ENCODE results near the gene MEGF11. TPM values are rescaled to one million over a fixed set of nuclear protein-coding genes. Genes with fewer than 3 reads are reported as not detected.
A peak's percentile ranks its signal among the peaks of the same experiment; 100 is the strongest.

The MEGF11 gene
- total and polyA plus RNA-seq, 9 donors: 0.04 to 11.4 (median 0.40) TPM; not detected in 2

GRCh38 chr15:65918357-65918920 lies 335.1 kb downstream of the MEGF11 start:
- H3K4me1 ChIP-seq (ENCODE audit: insufficient read depth): peaks cover 8% of the 10 kb centered on the region
- no peak overlapping the region for H3K27ac ChIP-seq
- H3K27me3 ChIP-seq: no peaks in the 10 kb centered on the region
- no peaks in the 10 kb centered on the region for H3K36me3 ChIP-seq
- 78 to 86% (median 82%) methylated on average over 3 of the region's 3 CpGs for WGBS, 3 donors
- intact Hi-C loops (cut with DNase I): loop anchor here in 2 of 4 donors (5.0 to 10.0 kb wide), 2 partner anchors 366 to 369 kb away; no protein-coding TSS in a partner anchor
- TF ChIP-seq POLR2A (IDR thresholded peaks at IDR 0.05): no peak
- no peak for TF ChIP-seq CTCF (IDR thresholded peaks at IDR 0.05)
- TF ChIP-seq EP300 (IDR thresholded peaks at IDR 0.05): no peak
- no peak for DNase-seq
- no peak overlapping the region for H3K4me3 ChIP-seq
- no peaks in the 10 kb centered on the region for H3K9me3 ChIP-seq

- no peaks in the 10 kb centered on the region for H3K9me3 ChIP-seq
- H3K4me3 ChIP-seq: no peak overlapping the region
- TF ChIP-seq CTCF (IDR thresholded peaks at IDR 0.05) (no peak), POLR2A (IDR thresholded peaks at IDR 0.05) (no peak), EP300 (IDR thresholded peaks at IDR 0.05) (no peak)
- intact Hi-C loops (cut with DNase I): loop anchor here in 2 of 4 donors (5.0 to 10.0 kb wide), 2 partner anchors 367 to 369 kb away; no protein-coding TSS in a partner anchor
- H3K27ac ChIP-seq: no peak overlapping the region
- no peaks in the 10 kb centered on the region for H3K27me3 ChIP-seq
- H3K4me1 ChIP-seq (ENCODE audit: insufficient read depth): peaks cover 8% of the 10 kb centered on the region
- DNase-seq: no peak
- H3K36me3 ChIP-seq: no peaks in the 10 kb centered on the region
- 93 to 98% (median 93%) methylated on average over 4 of the region's 4 CpGs for WGBS, 3 donors
These were observed 335.6 kb downstream of the MEGF11 start for GRCh38 chr15:65917936-65918335.

GRCh38 chr15:65917407-65917756 lies 336.2 kb downstream of the MEGF11 start:
- H3K4me1 ChIP-seq (ENCODE audit: insufficient read depth): peaks cover 8% of the 10 kb centered on the region
- H3K4me3 ChIP-seq: no peak overlapping the region
- no peaks in the 10 kb centered on the region for H3K27me3 ChIP-seq
- H3K9me3 ChIP-seq: no peaks in the 10 kb centered on the region
- 76 to 77% (median 77%) methylated on average over 3 of the region's 3 CpGs for WGBS, 3 donors
- TF ChIP-seq CTCF (IDR thresholded peaks at IDR 0.05) (no peak), EP300 (IDR thresholded peaks at IDR 0.05) (no peak), POLR2A (IDR thresholded peaks at IDR 0.05) (no peak)
- H3K36me3 ChIP-seq: no peaks in the 10 kb centered on the region
- intact Hi-C loops (cut with DNase I): loop anchor here in 2 of 4 donors (5.0 to 10.0 kb wide), 2 partner anchors 367 to 370 kb away; no protein-coding TSS in a partner anchor
- H3K27ac ChIP-seq: no peak overlapping the region
- DNase-seq: no peak

- TF ChIP-seq EP300 (IDR thresholded peaks at IDR 0.05) (no peak), CTCF (IDR thresholded peaks at IDR 0.05) (peak; percentile 33 to 75 (median 35))
- Histone ChIP-seq H3K4me1 (ENCODE audit: insufficient read depth) (peaks cover 8% of the 10 kb centered on the region), H3K4me3 (no peak overlapping the region), H3K27me3 (no peaks in the 10 kb centered on the region), H3K9me3 (no peaks in the 10 kb centered on the region), H3K27ac (no peak overlapping the region), H3K36me3 (no peaks in the 10 kb centered on the region)
- DNase-seq: peak; percentile 48 to 75 (median 69)
- intact Hi-C loops (cut with DNase I): loop anchor here in 2 of 4 donors (5.0 to 10.0 kb wide), 2 partner anchors 368 to 370 kb away; no protein-coding TSS in a partner anchor
- 16 to 21% (median 17%) methylated on average over 11 to 16 of the region's 16 CpGs for WGBS, 3 donors
These were observed 336.7 kb downstream of the MEGF11 start for GRCh38 chr15:65916664-65917406.
